IPS-18a (cell line): Measurements from ENCODE around the gene GLB1L.

Experiments used
- H3K27ac ChIP-seq: one replicate; pipeline ENCODE4 v1.5.1; 2013; ENCODE audit warnings: low read length
- H3K27me3 ChIP-seq: one replicate; pipeline ENCODE4 v1.6.1; 2013; ENCODE audit warnings: mild to moderate bottlenecking, low read length; ENCODE audit not compliant: control insufficient read depth, insufficient read depth
- H3K36me3 ChIP-seq: one replicate; pipeline ENCODE4 v1.6.1; 2013; ENCODE audit warnings: low read depth, low read length; ENCODE audit not compliant: control insufficient read depth
- H3K4me1 ChIP-seq: one replicate; pipeline ENCODE4 v1.6.1; 2013; ENCODE audit warnings: low read depth, low read length; ENCODE audit not compliant: control insufficient read depth
- H3K4me3 ChIP-seq: one replicate; pipeline ENCODE4 v1.5.1; 2013; ENCODE audit warnings: low read length
- H3K9ac ChIP-seq: one replicate; pipeline ENCODE4 v1.6.1; 2013; ENCODE audit warnings: mild to moderate bottlenecking, low read length, moderate library complexity
- H3K9me3 ChIP-seq: one replicate; pipeline ENCODE4 v1.6.1; 2013; ENCODE audit warnings: low read depth, low read length; ENCODE audit not compliant: control insufficient read depth

The GLB1L gene

DNA sequence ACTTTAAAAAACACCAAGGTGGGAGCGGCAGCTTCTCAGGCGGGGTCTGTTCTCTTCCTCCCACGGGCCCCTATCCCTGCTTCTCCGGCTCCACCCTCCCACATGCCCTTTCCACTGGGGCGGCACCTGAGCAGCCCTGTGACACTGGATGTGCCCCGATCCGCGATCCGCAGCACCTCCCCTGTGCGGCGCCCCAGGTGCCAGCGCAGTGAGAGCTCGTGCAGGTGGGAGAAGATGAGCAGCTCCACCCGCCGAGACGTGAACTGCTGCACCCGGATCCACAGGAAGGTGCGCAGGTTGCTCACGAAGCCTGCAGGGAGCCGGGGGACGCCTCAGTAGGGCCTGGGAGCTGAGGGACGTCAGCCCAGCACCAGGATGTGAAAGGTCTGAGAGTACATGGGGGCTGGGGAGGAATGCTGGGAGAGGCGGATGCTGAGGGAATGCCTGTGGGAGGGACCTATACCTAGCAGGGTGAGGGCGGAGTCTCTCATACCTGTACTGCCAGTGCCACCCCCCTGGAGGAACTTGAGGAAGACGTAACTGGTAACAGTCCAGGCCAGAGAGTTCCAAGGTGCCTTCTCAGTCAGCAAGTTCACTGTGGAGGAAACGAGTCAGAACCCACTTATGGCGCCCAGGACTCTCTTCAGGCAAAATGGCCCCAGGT, 29.2 kb downstream of the GLB1L start:
- Histone ChIP-seq H3K4me3 (no peak overlapping the region), H3K9me3 (no peaks in the 10 kb centered on the region), H3K9ac (no peak overlapping the region), H3K27me3 (no peaks in the 10 kb centered on the region), H3K36me3 (peaks cover 27% of the 10 kb centered on the region), H3K4me1 (peaks cover 6% of the 10 kb centered on the region), H3K27ac (no peak overlapping the region)

DNA sequence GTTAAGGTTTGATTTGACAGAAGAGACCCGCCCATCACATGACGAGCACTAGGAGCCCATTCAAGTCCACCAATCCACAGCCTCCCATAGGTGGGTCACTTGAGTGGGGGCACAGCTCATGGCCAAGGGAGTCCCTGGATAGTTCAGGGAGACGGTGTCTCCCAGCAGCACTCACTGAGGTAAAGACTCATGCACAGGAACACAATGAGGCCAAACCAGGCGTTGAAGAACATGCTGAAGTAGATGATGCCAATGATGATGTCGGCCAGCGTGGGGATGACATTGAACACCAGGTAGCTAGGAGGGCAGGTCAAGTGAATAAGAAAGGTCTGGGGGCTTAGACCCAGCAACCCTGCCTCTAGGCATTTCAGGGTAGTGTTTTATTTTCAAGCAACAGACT, 30.5 kb downstream of the GLB1L start:
- peaks cover 6% of the 10 kb centered on the region for H3K4me1 ChIP-seq
- H3K27me3 ChIP-seq = no peaks in the 10 kb centered on the region
- H3K36me3 ChIP-seq = peaks cover 39% of the 10 kb centered on the region
- H3K9ac ChIP-seq = no peak overlapping the region
- H3K4me3 ChIP-seq = no peak overlapping the region
- no peak overlapping the region for H3K27ac ChIP-seq
- H3K9me3 ChIP-seq = no peaks in the 10 kb centered on the region

DNA sequence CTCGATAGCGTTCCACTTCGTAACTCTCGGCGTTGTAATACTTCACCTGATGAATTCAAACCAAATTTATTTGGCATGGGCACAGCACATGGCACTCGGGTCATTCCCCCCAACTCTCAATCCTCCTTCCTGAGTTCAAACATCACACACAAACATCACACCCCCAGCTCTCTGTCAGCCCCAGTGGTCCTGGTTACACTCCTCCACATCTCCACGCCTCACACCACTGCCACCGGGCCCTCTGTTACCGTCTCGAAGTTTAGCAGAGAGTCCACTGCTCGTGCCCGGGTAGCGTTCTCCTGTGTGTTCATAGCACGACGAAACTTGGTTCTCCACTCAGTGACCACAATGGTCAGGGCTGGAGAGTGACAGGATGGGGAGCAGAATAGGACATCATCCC, 31.1 kb downstream of the GLB1L start:
- Histone ChIP-seq H3K4me3 (no peak overlapping the region), H3K4me1 (peaks cover 2% of the 10 kb centered on the region), H3K27ac (no peak overlapping the region), H3K9ac (no peak overlapping the region), H3K27me3 (no peaks in the 10 kb centered on the region), H3K9me3 (no peaks in the 10 kb centered on the region), H3K36me3 (peaks cover 42% of the 10 kb centered on the region)

GRCh38 chr2:219213486-219214071, 31.7 kb downstream of the GLB1L start:
- no peak overlapping the region for H3K27ac ChIP-seq
- H3K4me1 ChIP-seq = no peaks in the 10 kb centered on the region
- H3K4me3 ChIP-seq = no peak overlapping the region
- no peaks in the 10 kb centered on the region for H3K27me3 ChIP-seq
- H3K9ac ChIP-seq = no peak overlapping the region
- peaks cover 48% of the 10 kb centered on the region for H3K36me3 ChIP-seq
- no peaks in the 10 kb centered on the region for H3K9me3 ChIP-seq

DNA sequence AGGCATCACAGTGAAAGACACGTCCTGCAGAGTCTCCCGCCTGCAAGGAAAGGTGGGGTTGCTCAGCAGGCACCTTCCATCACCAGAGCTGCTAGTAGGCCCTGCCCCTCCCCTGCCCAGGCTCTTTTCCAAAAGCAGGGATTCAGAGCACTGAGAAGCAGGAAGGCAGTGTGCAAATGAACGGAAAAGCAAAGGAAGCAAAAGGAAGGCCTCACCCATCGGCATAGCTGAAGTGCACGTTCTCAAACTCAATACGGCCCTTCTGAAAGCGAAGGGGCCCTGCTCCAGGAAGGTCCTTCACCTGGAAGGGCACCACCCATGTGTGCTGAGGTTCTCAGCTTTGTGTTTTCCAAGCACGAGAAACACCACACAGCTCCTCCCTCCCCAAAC, 32.2 kb downstream of the GLB1L start:
- Histone ChIP-seq H3K36me3 (peaks cover 51% of the 10 kb centered on the region), H3K4me3 (no peak overlapping the region), H3K9me3 (no peaks in the 10 kb centered on the region), H3K9ac (no peak overlapping the region), H3K4me1 (no peaks in the 10 kb centered on the region), H3K27ac (no peak overlapping the region), H3K27me3 (no peaks in the 10 kb centered on the region)

GRCh38 chr2:219210886-219211362, 34.3 kb downstream of the GLB1L start:
- Histone ChIP-seq H3K9ac (no peak overlapping the region), H3K9me3 (no peaks in the 10 kb centered on the region), H3K36me3 (peaks cover 51% of the 10 kb centered on the region), H3K27me3 (no peaks in the 10 kb centered on the region), H3K4me3 (no peak overlapping the region), H3K27ac (no peak overlapping the region), H3K4me1 (peaks cover 3% of the 10 kb centered on the region)

- no peaks in the 10 kb centered on the region for H3K27me3 ChIP-seq
Measured at GRCh38 chr2:219210196-219210885, 34.9 kb downstream of the GLB1L start.

GRCh38 chr2:219209236-219210195, 35.7 kb downstream of the GLB1L start:
- H3K36me3 ChIP-seq = peaks cover 43% of the 10 kb centered on the region
- H3K9ac ChIP-seq = no peak overlapping the region
- no peak overlapping the region for H3K4me3 ChIP-seq
- no peak overlapping the region for H3K27ac ChIP-seq
- H3K9me3 ChIP-seq = no peaks in the 10 kb centered on the region
- no peaks in the 10 kb centered on the region for H3K27me3 ChIP-seq
- H3K4me1 ChIP-seq = peaks cover 3% of the 10 kb centered on the region

More at GRCh38 chr2:219210196-219210885, 34.9 kb downstream of the GLB1L start:
- Histone ChIP-seq H3K27ac (no peak overlapping the region), H3K4me1 (peaks cover 3% of the 10 kb centered on the region), H3K9me3 (no peaks in the 10 kb centered on the region), H3K9ac (no peak overlapping the region), H3K4me3 (no peak overlapping the region), H3K36me3 (peaks cover 51% of the 10 kb centered on the region)

- Histone ChIP-seq H3K4me3 (no peak overlapping the region), H3K36me3 (peaks cover 30% of the 10 kb centered on the region), H3K27me3 (no peaks in the 10 kb centered on the region), H3K27ac (no peak overlapping the region), H3K4me1 (peaks cover 3% of the 10 kb centered on the region), H3K9me3 (no peaks in the 10 kb centered on the region), H3K9ac (no peak overlapping the region)
Measured at GRCh38 chr2:219207884-219208740, 37.1 kb downstream of the GLB1L start.

GRCh38 chr2:219207134-219207883, 37.9 kb downstream of the GLB1L start:
- Histone ChIP-seq H3K27ac (no peak overlapping the region), H3K36me3 (peaks cover 26% of the 10 kb centered on the region), H3K4me1 (peaks cover 3% of the 10 kb centered on the region), H3K9me3 (no peaks in the 10 kb centered on the region), H3K27me3 (no peaks in the 10 kb centered on the region), H3K9ac (peak overlapping the region; percentile 10), H3K4me3 (peak overlapping the region; percentile 71)
